K562 (cell line): ENCODE data around the gene RPTOR. TPM values are rescaled to one million over a fixed set of nuclear protein-coding genes. Genes with fewer than 3 reads are reported as not detected.

Experiments
- ATAC-seq: fragments of 200-7000 bp; cut with Tn5 transposase; 3 replicates; pipeline ENCODE4 v1.9.1; 2020; ENCODE audit warnings: moderate library complexity
- BruUV-seq: library from RNA; stranded (reverse); fragments of 400-500 nt; replicated peaks from 2 replicates; lab custom pipeline; 2021; lab: Mats Ljungman, UMichigan
- CTCF ChIA-PET: fragments of 300-600 bp; formaldehyde crosslinking; extraction: SDS; loops from one replicate; lab custom pipeline; 2021; ENCODE audit warnings: low intra/inter-chr PET ratio; lab: Yijun Ruan, JAX
- POLR2A ChIA-PET: fragments of 300-600, 350-650 bp; sonication (Branson Sonifier 250); formaldehyde crosslinking; extraction: SDS; loops from one replicate; lab custom pipeline; 2021; ENCODE audit warnings: antibody characterized with exemption, inconsistent platforms; lab: Yijun Ruan, JAX
- DNase-seq, 4 experiments: peaks; one replicate each; pipeline versions ENCODE4 v3.0.0 to v3.0.0-alpha.2; 2011 to 2018; ENCODE audit warnings: low spot score in 3 of 4, mixed read lengths in 3 of 4; ENCODE audit errors: extremely low read depth in 1 of 4
- FAIRE-seq: peaks from 2 replicates; lab custom pipeline; 2011; peaks lifted over from hg19 to GRCh38; lab: Jason Lieb, UNC
- H2AFZ ChIP-seq: 2 replicates; pipeline ENCODE4 v1.6.0; 2011; ENCODE audit warnings: low read depth, low read length, control low read depth, inconsistent platforms
- H3K27ac ChIP-seq: fragments of 200-600 bp; 3 replicates; pipeline ENCODE4 v1.8.0; 2011; ENCODE audit warnings: low read depth, mild to moderate bottlenecking, control low read depth, inconsistent platforms, low read length, moderate library complexity, mixed read lengths; ENCODE audit errors: extremely low read depth
- H3K27me3 ChIP-seq, 2 experiments: fragments of 300-600 bp in 1 of 2; 2 replicates in 1 of 2; 3 replicates in 1 of 2; pipeline versions ENCODE4 v1.6.0 to v1.8.0; 2011; ENCODE audit warnings: inconsistent platforms in 2 of 2, low read length in 2 of 2, mild to moderate bottlenecking in 1 of 2, mixed read lengths in 1 of 2, moderate library complexity in 1 of 2; ENCODE audit not compliant: control insufficient read depth in 2 of 2, insufficient read depth in 2 of 2
- H3K36me3 ChIP-seq: fragments of 300-600 bp; 3 replicates; pipeline ENCODE4 v1.8.0; 2011; ENCODE audit warnings: mild to moderate bottlenecking, low read length, inconsistent platforms; ENCODE audit not compliant: control insufficient read depth, insufficient read depth
- H3K4me1 ChIP-seq, 2 experiments: fragments of 200-600 bp in 1 of 2; replicated peaks in 1 of 2; 2 replicates in 1 of 2; 3 replicates in 1 of 2; pipeline versions ENCODE4 v1.5.1 to v1.8.0; 2011; ENCODE audit warnings: inconsistent platforms in 2 of 2, low read length in 2 of 2, mild to moderate bottlenecking in 1 of 2, mixed read lengths in 1 of 2, moderate library complexity in 1 of 2; ENCODE audit not compliant: control insufficient read depth in 2 of 2, insufficient read depth in 2 of 2
- H3K4me2 ChIP-seq: 2 replicates; pipeline ENCODE4 v1.6.1; 2011; ENCODE audit warnings: low read length, control low read depth, inconsistent platforms, mixed read lengths; ENCODE audit not compliant: insufficient read depth
- H3K4me3 ChIP-seq: fragments of 200-600 bp; sonication (generic), shearing (Covaris generic); 2 replicates; pipeline ENCODE4 v1.5.1; 2016; ENCODE audit warnings: control low read depth, inconsistent platforms
- H3K79me2 ChIP-seq: fragments of 200-600 bp; 3 replicates; pipeline ENCODE4 v1.8.0; 2011; ENCODE audit warnings: low read length, inconsistent platforms; ENCODE audit not compliant: control insufficient read depth, insufficient read depth
- H3K9ac ChIP-seq, 2 experiments: 2 replicates each; pipeline versions ENCODE4 v1.6.0 to v1.6.1; 2011; ENCODE audit warnings: low read depth in 2 of 2, low read length in 2 of 2, control low read depth in 1 of 2, inconsistent platforms in 1 of 2, mild to moderate bottlenecking in 1 of 2, mixed read lengths in 1 of 2; ENCODE audit not compliant: insufficient read depth in 1 of 2
- H3K9me1 ChIP-seq: one replicate; pipeline ENCODE4 v1.6.0; 2011; ENCODE audit warnings: inconsistent platforms, mild to moderate bottlenecking, low read length, moderate library complexity; ENCODE audit not compliant: control insufficient read depth, insufficient read depth
- H3K9me3 ChIP-seq: replicated peaks from 2 replicates; pipeline ENCODE4 v1.5.1; 2011; ENCODE audit warnings: low read depth, low read length, inconsistent platforms; ENCODE audit not compliant: control insufficient read depth, insufficient read depth
- H4K20me1 ChIP-seq: replicated peaks from 2 replicates; pipeline ENCODE4 v1.6.1; 2011; ENCODE audit warnings: low read length, inconsistent platforms, mixed read lengths; ENCODE audit not compliant: control insufficient read depth, insufficient read depth
- CEBPG ChIP-seq, 3 experiments: fragments of 200-800 bp in 1 of 3; sonication (Bioruptor generic) in 1 of 3; sonication (generic) in 1 of 3; formaldehyde crosslinking in 1 of 3; IDR thresholded peaks in 2 of 3; conservative IDR thresholded peaks in 1 of 3; 2 replicates each; pipeline versions ENCODE4 v1.6.1 to v1.8.0; 2016 to 2022; ENCODE audit warnings: missing compliant biosample characterization in 2 of 3, missing genetic modification characterization in 2 of 3, mild to moderate bottlenecking in 1 of 3, missing genetic modification reagents in 1 of 3
- CHD4 ChIP-seq: fragments of 200-600 bp; sonication (generic); IDR thresholded peaks from 3 replicates; pipeline ENCODE4 v1.6.1; 2012; ENCODE audit warnings: low read depth, mild to moderate bottlenecking, mixed read lengths, low read length, inconsistent platforms; ENCODE audit not compliant: insufficient read depth, insufficient replicate concordance, poor library complexity, severe bottlenecking
- ELK1 ChIP-seq: sonication (generic); formaldehyde crosslinking; IDR thresholded peaks from 2 replicates; pipeline ENCODE4 v1.8.1; 2022; ENCODE audit warnings: missing genetic modification reagents
- ETS2 ChIP-seq: IDR thresholded peaks from 2 replicates; pipeline ENCODE4 v1.6.1; 2016; ENCODE audit warnings: borderline replicate concordance, missing genetic modification characterization, mild to moderate bottlenecking, moderate library complexity, missing compliant biosample characterization; ENCODE audit not compliant: poor library complexity, severe bottlenecking
- HES1 ChIP-seq: fragments of 450-650 bp; IDR thresholded peaks from 2 replicates; pipeline ENCODE4 v1.6.1; 2016; ENCODE audit warnings: low read depth, mild to moderate bottlenecking, moderate library complexity
- ID3 ChIP-seq, 2 experiments: fragments of 250-450 bp in 1 of 2; fragments of 450-650 bp in 1 of 2; sonication (Bioruptor Pico) in 1 of 2; IDR thresholded peaks; 2 replicates each; pipeline versions ENCODE4 v1.6.1 to v1.8.0; 2016 to 2021; ENCODE audit warnings: mild to moderate bottlenecking in 2 of 2, moderate library complexity in 2 of 2, missing compliant biosample characterization in 1 of 2, missing genetic modification characterization in 1 of 2
- PCBP2 ChIP-seq: fragments of 200-400 bp; formaldehyde crosslinking; IDR thresholded peaks from 2 replicates; pipeline ENCODE4 v1.6.1; 2018; ENCODE audit warnings: low read length, low read depth, mild to moderate bottlenecking, moderate library complexity; ENCODE audit not compliant: poor library complexity, severe bottlenecking
- PHTF2 ChIP-seq: fragments of 250-450 bp; sonication (Bioruptor Pico); IDR thresholded peaks from 2 replicates; pipeline ENCODE4 v1.5.0; 2021; ENCODE audit warnings: mild to moderate bottlenecking
- RB1 ChIP-seq: fragments of 450-650 bp; IDR thresholded peaks from 2 replicates; pipeline ENCODE4 v1.6.1; 2017; ENCODE audit warnings: low read depth, mild to moderate bottlenecking
- RNF2 ChIP-seq: sonication (generic); IDR thresholded peaks from 2 replicates; pipeline ENCODE4 v1.6.1; 2016
- ZNF124 ChIP-seq: sonication (generic); formaldehyde crosslinking; IDR thresholded peaks from 2 replicates; pipeline ENCODE4 v1.8.1; 2022; ENCODE audit warnings: missing genetic modification reagents
- ZNF589 ChIP-seq: fragments of 200-800 bp; sonication (Bioruptor generic); IDR thresholded peaks from 2 replicates; pipeline ENCODE4 v1.6.1; 2016; ENCODE audit warnings: low read depth, missing genetic modification characterization, missing compliant biosample characterization
- WGBS: fragments of 100-300 bp; shearing (Covaris generic); methylation state at CpG from one replicate; pipeline ENCODE4 v1.1.6; 2016; ENCODE audit warnings: low coverage, mixed read lengths; ENCODE audit not compliant: insufficient coverage; ENCODE audit errors: missing lambda C conversion rate; 5-methylcytosine and 5-hydroxymethylcytosine counted together
- in situ Hi-C: fragments of 300-500 bp; cut with MboI; formaldehyde crosslinking; loops from 4 replicates; pipeline ENCODE4 v1.15.0; 2018; ENCODE audit warnings: inconsistent platforms, mixed read lengths
- intact Hi-C: fragments of 100-400 bp; cut with micrococcal nuclease; formaldehyde crosslinking; loops from 2 replicates; pipeline ENCODE4 v1.14.2; 2022
- polyA plus RNA-seq, 8 experiments: library from polyadenylated mRNA; depleted of rRNA in 4 of 8; stranded (reverse) in 5 of 8; unstranded in 3 of 8; fragments of >200 nt; fragmentation: Nextera tagmentation in 2 of 8; fragmentation: Illumina TruSeq in 1 of 8; extraction: Ambion mirVana in 2 of 8; extraction: Trizol in 1 of 8; gene quantifications; 2 replicates each; pipeline versions ENCODE4 v1.2.1 to v1.2.3, GENCODE V29; 2011 to 2014; ENCODE audit warnings: inconsistent platforms in 1 of 8, missing spikeins in 1 of 8
- total RNA-seq, 7 experiments: library from RNA; depleted of rRNA in 6 of 7; stranded (reverse); fragments of >200 nt in 6 of 7; fragmentation: Illumina TruSeq in 2 of 7; extraction: Trizol in 2 of 7; gene quantifications; 2 replicates each; pipeline versions ENCODE4 v1.2.1 to v1.2.3, GENCODE V29; 2011 to 2021; ENCODE audit warnings: low replicate concordance in 1 of 7
- TF ChIP-seq, protein P1 (sequence below): fragments of 250-450 bp; sonication (Bioruptor Pico); IDR thresholded peaks from 2 replicates; pipeline ENCODE4 v1.8.0; 2021; ENCODE audit warnings: moderate library complexity, mild to moderate bottlenecking, inconsistent platforms

The RPTOR gene
- total and polyA plus RNA-seq, 9 of the 15 experiments (the other 6 are each of a cell fraction or from before 2014, with no cell fraction given): 0.24 to 54.1 (median 10.2) TPM

- in situ Hi-C loops: no loop called here
- no peak for ATAC-seq
- WGBS: 95% methylated on average over 9 of the region's 9 CpGs
- no peaks in the 10 kb centered on the region for H3K9me3 ChIP-seq
- no peak for TF ChIP-seq RNF2
- TF ChIP-seq ZNF124: no peak
- no peak for TF ChIP-seq PHTF2 (CRISPR knock-in tag)
- no peak for TF ChIP-seq ID3 (CRISPR knock-in tag; IDR thresholded peaks at IDR 0.05)
- no peak for TF ChIP-seq ID3 (tag; IDR thresholded peaks at IDR 0.05)
- TF ChIP-seq, protein P1, sequence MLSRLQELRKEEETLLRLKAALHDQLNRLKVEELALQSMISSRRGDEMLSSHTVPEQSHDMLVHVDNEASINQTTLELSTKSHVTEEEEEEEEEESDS (CRISPR knock-in tag): no peak
- TF ChIP-seq, all 486 proteins: peak for 0
- Histone ChIP-seq H3K4me1 (peaks cover 6 to 10% of the 10 kb centered on the region in 2 experiments; a peak in 3 of 5 replicates), H3K4me2 (no peak overlapping the region), H3K4me3 (no peak overlapping the region), H3K9me1 (no peaks in the 10 kb centered on the region), H3K27ac (no peak overlapping the region), H3K79me2 (no peaks in the 10 kb centered on the region), H3K27me3 (no peaks in the 10 kb centered on the region), H4K20me1 (no peaks in the 10 kb centered on the region), H3K9ac (no peak overlapping the region), H3K36me3 (no peaks in the 10 kb centered on the region; the same call in 2 of the 3 replicates), H2AFZ (no peak overlapping the region)
- DNase-seq (no peak), FAIRE-seq (no peak)
- ChIA-PET POLR2A (no interaction called here), CTCF (no interaction called here)
- no TSS peak for BruUV-seq
- intact Hi-C loops: no loop called here
These were observed 241.8 kb downstream of the RPTOR start for GRCh38 chr17:80786470-80786869.

DNA sequence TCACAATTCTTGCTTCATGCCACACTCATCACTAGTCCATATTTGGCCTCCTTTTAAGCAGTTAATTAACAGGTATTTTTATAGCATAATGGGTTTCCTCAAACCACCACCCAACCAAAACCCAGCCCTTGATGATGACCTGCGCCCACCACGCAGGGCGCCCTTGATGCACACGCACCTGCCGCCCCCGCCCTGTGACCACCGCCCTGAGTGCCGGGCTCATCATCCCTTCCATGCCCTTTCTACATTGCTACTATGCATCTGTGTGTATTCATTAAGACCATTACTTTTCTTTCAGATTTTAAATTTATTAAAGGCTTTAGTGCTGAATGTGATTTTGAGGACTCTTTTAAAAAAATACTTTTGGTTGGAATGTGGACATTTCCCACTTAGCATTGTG is 242.2 kb downstream of the RPTOR start:
- ChIA-PET POLR2A (no interaction called here), CTCF (no interaction called here)
- Histone ChIP-seq H3K9ac (no peak overlapping the region), H3K27me3 (no peaks in the 10 kb centered on the region), H3K36me3 (no peaks in the 10 kb centered on the region; the same call in 2 of the 3 replicates), H3K27ac (no peak overlapping the region), H2AFZ (no peak overlapping the region), H4K20me1 (no peaks in the 10 kb centered on the region), H3K4me1 (peaks cover 4 to 12% of the 10 kb centered on the region in 2 experiments; a peak in 4 of 5 replicates), H3K4me3 (no peak overlapping the region), H3K9me1 (no peaks in the 10 kb centered on the region), H3K4me2 (no peak overlapping the region), H3K9me3 (no peaks in the 10 kb centered on the region), H3K79me2 (no peaks in the 10 kb centered on the region)
- in situ Hi-C loops (no loop called here), intact Hi-C loops (no loop called here)
- FAIRE-seq: no peak
- no peak for ATAC-seq
- 94% methylated on average over 6 of the region's 8 CpGs for WGBS
- DNase-seq: no peak
- no TSS peak for BruUV-seq
- TF ChIP-seq CHD4 (no peak), ZNF589 (CRISPR knock-in tag) (no peak), RB1 (no peak), ELK1 (no peak), PCBP2 (no peak), ETS2 (tag) (no peak), HES1 (no peak), CEBPG (CRISPR knock-in tag; IDR thresholded peaks at IDR 0.05) (no peak), CEBPG (tag; conservative IDR thresholded peaks at IDR 0.05 in 1 of 2, IDR thresholded peaks at IDR 0.05 in 1 of 2) (no peak)
